SH-SY5Y (cell line): ENCODE results near the gene PRRX1.

ENCODE experiments used
- GATA2 ChIP-seq: IDR thresholded peaks from 2 replicates; pipeline ENCODE4 v1.6.1; 2011; ENCODE audit warnings: mild to moderate bottlenecking, low read depth, low read length
- GATA3 ChIP-seq: IDR thresholded peaks from 2 replicates; pipeline ENCODE4 v1.6.1; 2011; ENCODE audit warnings: low read depth, mild to moderate bottlenecking, low read length, moderate library complexity

PRRX1 gene

GRCh38 chr1:170692866-170693575 is 29.1 kb downstream of the PRRX1 start:
- TF ChIP-seq GATA3: no peak
- no peak for TF ChIP-seq GATA2

GRCh38 chr1:170694172-170694926 is 30.4 kb downstream of the PRRX1 start:
- TF ChIP-seq GATA2: no peak
- TF ChIP-seq GATA3: no peak

DNA sequence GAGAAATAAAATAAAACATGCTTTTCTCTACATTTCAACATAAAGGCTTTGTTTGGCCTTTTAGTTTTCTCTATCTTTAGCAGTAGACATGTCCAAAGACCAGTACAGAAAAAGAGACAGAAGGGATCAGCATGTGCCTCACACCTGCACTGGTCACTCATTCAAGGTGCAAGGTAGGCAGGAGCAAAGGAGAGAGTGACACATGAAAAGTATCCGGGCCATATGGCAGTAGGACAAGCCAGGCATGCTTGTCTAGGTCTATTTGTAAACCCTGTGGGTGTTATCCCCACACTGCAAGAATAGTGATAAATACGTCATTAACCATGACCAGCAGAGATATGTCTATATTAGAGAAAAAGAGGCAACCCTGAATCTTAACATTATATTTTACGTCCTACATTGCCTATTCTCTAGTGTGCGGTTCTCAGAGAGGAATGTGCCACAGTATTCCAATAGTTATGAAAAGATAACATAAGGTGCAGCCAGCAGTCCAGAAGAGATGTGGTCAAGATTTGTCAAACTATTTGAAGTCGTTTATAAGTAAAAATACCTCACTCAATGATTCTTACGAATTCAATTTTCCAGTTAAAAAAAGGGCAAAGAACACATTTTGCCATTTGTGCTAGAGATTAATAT is 32.1 kb downstream of the PRRX1 start:
- TF ChIP-seq GATA3: no peak
- no peak for TF ChIP-seq GATA2

GRCh38 chr1:170696591-170697290 is 32.8 kb downstream of the PRRX1 start:
- TF ChIP-seq GATA2: no peak
- no peak for TF ChIP-seq GATA3

DNA sequence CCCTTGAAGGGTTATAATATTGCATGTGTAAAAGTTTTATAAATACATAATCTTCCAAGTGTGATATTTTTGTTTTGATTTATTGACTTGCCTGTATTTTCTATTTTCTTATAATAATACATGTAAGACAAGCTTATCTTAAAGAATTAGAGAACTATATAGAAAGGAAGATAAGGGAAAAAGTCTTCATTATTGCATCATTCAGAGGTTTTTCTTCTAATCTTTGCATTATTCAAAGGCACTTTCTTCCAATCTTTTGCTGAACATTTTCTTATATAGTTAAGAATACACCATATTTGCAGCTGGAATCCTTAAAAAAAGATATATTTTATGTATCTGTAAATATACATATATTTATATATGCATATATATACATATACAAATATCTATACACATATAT is 33.4 kb downstream of the PRRX1 start:
- TF ChIP-seq GATA3 (no peak), GATA2 (no peak)

GRCh38 chr1:170698301-170699275 is 34.7 kb downstream of the PRRX1 start:
- TF ChIP-seq GATA2 (no peak), GATA3 (no peak)

GRCh38 chr1:170699696-170700095 is 35.8 kb downstream of the PRRX1 start:
- no peak for TF ChIP-seq GATA3
- TF ChIP-seq GATA2: no peak

- TF ChIP-seq GATA3: no peak
- no peak for TF ChIP-seq GATA2
Measured at GRCh38 chr1:170700842-170701615, 37.1 kb downstream of the PRRX1 start.

DNA sequence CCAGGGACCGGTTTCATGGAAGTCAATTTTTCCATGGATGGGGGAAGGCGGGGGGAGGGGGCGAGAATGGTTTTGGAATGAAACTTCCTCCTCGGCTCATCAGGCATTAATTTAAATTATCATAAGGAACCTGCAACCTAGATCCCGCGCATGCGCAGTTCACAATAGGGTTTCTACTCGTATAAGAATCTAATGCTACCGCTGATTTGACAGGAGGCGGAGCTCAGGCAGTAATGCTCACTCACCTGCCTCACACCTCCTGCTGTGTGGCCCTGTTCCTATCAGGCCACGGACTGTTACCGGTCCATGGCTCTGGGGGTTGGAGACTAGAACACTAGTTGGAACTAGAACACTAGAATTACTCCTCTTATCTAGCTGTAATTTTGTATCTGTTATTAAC is 38.0 kb downstream of the PRRX1 start:
- TF ChIP-seq GATA2 (no peak), GATA3 (no peak)

- TF ChIP-seq GATA3 (no peak), GATA2 (no peak)
Measured at GRCh38 chr1:170703591-170703990, 39.7 kb downstream of the PRRX1 start.

DNA sequence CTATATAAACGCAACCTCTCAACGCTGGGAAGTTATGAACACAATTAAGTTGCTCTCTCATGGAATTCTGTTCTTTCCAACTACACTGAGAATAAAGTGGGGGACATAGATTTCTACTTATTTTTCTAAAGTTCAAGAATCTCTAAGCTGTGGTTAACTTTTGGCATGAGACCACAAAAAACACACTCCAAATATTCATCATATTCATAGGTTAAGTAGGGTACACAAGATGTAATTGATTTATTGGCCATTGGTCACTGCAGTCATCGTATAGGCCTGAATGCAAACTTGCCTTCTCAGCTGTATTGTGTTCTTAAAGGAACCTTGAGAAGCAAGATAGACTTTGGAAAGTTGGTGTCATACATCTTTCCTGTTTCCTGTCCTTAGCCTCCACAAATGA is 40.3 kb downstream of the PRRX1 start:
- TF ChIP-seq GATA2 (no peak), GATA3 (no peak)

GRCh38 chr1:170705981-170706380 is 42.0 kb downstream of the PRRX1 start:
- TF ChIP-seq GATA2 (no peak), GATA3 (no peak)

DNA sequence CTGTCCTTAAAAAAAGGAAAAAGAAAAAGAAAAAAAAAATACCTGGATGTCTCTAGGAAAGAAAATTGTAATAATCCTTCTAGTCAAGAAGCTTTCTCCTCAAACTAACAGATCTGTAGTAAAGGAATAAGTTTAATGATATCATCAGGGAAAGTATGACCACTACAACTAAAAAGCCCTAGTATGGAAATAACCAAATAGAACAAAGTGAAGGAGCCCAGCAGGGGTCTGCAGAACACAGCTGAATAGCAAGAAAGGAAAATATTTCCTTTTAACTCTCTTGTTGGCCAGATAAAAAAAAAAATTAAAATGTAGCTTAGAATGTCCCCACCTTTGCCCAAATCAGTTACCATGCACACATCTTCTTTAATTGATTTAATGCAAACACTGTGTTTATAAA is 43.2 kb downstream of the PRRX1 start:
- no peak for TF ChIP-seq GATA2
- TF ChIP-seq GATA3: no peak
